HepG2 (cell line): ENCODE measurements around the gene TRAPPC3. TPM values are rescaled to one million over a fixed set of nuclear protein-coding genes. Genes with fewer than 3 reads are reported as not detected.

ENCODE experiments used
- ATF7-NPFF ChIP-seq: sonication (generic); formaldehyde crosslinking; IDR thresholded peaks from 2 replicates; pipeline ENCODE4 v1.8.1; 2023; ENCODE audit warnings: mild to moderate bottlenecking, low read depth, missing genetic modification reagents, moderate library complexity
- EEA1 ChIP-seq: sonication (generic); formaldehyde crosslinking; IDR thresholded peaks from 2 replicates; pipeline ENCODE4 v1.5.1; 2020; ENCODE audit warnings: mild to moderate bottlenecking, missing genetic modification reagents, borderline replicate concordance
- FOXJ3 ChIP-seq: sonication (generic); formaldehyde crosslinking; IDR thresholded peaks from 2 replicates; pipeline ENCODE4 v1.4.0; 2020; ENCODE audit warnings: missing genetic modification reagents, mild to moderate bottlenecking, borderline replicate concordance
- HOXA3 ChIP-seq: sonication (generic); formaldehyde crosslinking; IDR thresholded peaks from 2 replicates; pipeline ENCODE4 v1.5.0; 2020; ENCODE audit warnings: missing genetic modification reagents
- HOXA7 ChIP-seq: sonication (generic); formaldehyde crosslinking; IDR thresholded peaks from 2 replicates; pipeline ENCODE4 v1.8.1; 2022; ENCODE audit warnings: mild to moderate bottlenecking, missing genetic modification reagents, moderate library complexity
- HOXA9 ChIP-seq: sonication (generic); formaldehyde crosslinking; IDR thresholded peaks from 2 replicates; pipeline ENCODE4 v1.8.1; 2022; ENCODE audit warnings: missing genetic modification reagents, mild to moderate bottlenecking, moderate library complexity, borderline replicate concordance
- PHF8 ChIP-seq: sonication (generic); formaldehyde crosslinking; IDR thresholded peaks from 2 replicates; pipeline ENCODE4 v1.5.0; 2020; ENCODE audit warnings: missing genetic modification reagents
- POLR2G ChIP-seq: fragments of 200-400 bp; formaldehyde crosslinking; IDR thresholded peaks from 2 replicates; pipeline ENCODE4 v1.6.1; 2018; ENCODE audit warnings: mild to moderate bottlenecking, low read depth, low read length, moderate library complexity
- REL ChIP-seq: sonication (generic); formaldehyde crosslinking; conservative IDR thresholded peaks from 2 replicates; pipeline ENCODE4 v1.8.0; 2022; ENCODE audit warnings: mild to moderate bottlenecking, missing genetic modification reagents, moderate library complexity
- SRSF9 ChIP-seq: fragments of 200-400 bp; formaldehyde crosslinking; IDR thresholded peaks from 2 replicates; pipeline ENCODE4 v1.6.1; 2018; ENCODE audit warnings: borderline replicate concordance, mild to moderate bottlenecking, low read depth, low read length; ENCODE audit not compliant: insufficient read depth, poor library complexity, severe bottlenecking
- ZBTB8A ChIP-seq: sonication (generic); formaldehyde crosslinking; IDR thresholded peaks from 2 replicates; pipeline ENCODE4 v1.4.0; 2020; ENCODE audit warnings: mild to moderate bottlenecking, low read depth, missing genetic modification reagents, borderline replicate concordance
- ZFY ChIP-seq: sonication (generic); formaldehyde crosslinking; IDR thresholded peaks from 2 replicates; pipeline ENCODE4 v1.4.0; 2020; ENCODE audit warnings: missing genetic modification reagents
- ZNF232 ChIP-seq: sonication (generic); formaldehyde crosslinking; IDR thresholded peaks from 2 replicates; pipeline ENCODE4 v1.4.0; 2020; ENCODE audit warnings: missing genetic modification reagents, borderline replicate concordance
- ZNF234 ChIP-seq: sonication (generic); formaldehyde crosslinking; conservative IDR thresholded peaks from 2 replicates; pipeline ENCODE4 v1.5.1; 2020; ENCODE audit warnings: mild to moderate bottlenecking, missing genetic modification reagents
- ZNF614 ChIP-seq: IDR thresholded peaks from 2 replicates; pipeline ENCODE4 v1.6.1; 2018; ENCODE audit warnings: missing biosample characterization, missing genetic modification reagents, inconsistent platforms, borderline replicate concordance
- ZNF761 ChIP-seq: sonication (generic); formaldehyde crosslinking; conservative IDR thresholded peaks from 2 replicates; pipeline ENCODE4 v1.4.0; 2020; ENCODE audit warnings: mild to moderate bottlenecking, missing genetic modification reagents
- ZNF883 ChIP-seq: sonication (generic); formaldehyde crosslinking; IDR thresholded peaks from 2 replicates; pipeline ENCODE4 v1.5.1; 2020; ENCODE audit warnings: mild to moderate bottlenecking, missing genetic modification reagents; ENCODE audit errors: not compliant biosample characterization
- polyA plus RNA-seq, 8 experiments: library from polyadenylated mRNA; depleted of rRNA in 3 of 8; stranded (reverse) in 7 of 8; unstranded in 1 of 8; fragments of >200 nt; fragmentation: Illumina TruSeq in 4 of 8; extraction: Trizol in 4 of 8; gene quantifications; 2 replicates each; pipeline versions ENCODE4 v1.2.1 to v1.2.3, GENCODE V29; 2011 to 2016; ENCODE audit warnings: low read depth in 4 of 8, missing spikeins in 1 of 8, mixed read lengths in 1 of 8; ENCODE audit not compliant: insufficient read depth in 1 of 8
- total RNA-seq, 5 experiments: library from RNA; depleted of rRNA; stranded (reverse); fragments of >200 nt; fragmentation: Illumina TruSeq; extraction: Trizol; gene quantifications; 2 replicates each; pipeline ENCODE4 v1.2.3, GENCODE V29; 2016; ENCODE audit warnings: low read depth in 1 of 5
- TF ChIP-seq, protein P1 (sequence below): sonication (generic); formaldehyde crosslinking; IDR thresholded peaks from 2 replicates; pipeline ENCODE4 v1.4.0; 2020; ENCODE audit warnings: missing genetic modification reagents
- TF ChIP-seq, protein P2 (sequence below): sonication (generic); formaldehyde crosslinking; IDR thresholded peaks from 2 replicates; pipeline ENCODE4 v1.4.0; 2020; ENCODE audit warnings: mild to moderate bottlenecking, missing genetic modification reagents

TRAPPC3 gene
- total and polyA plus RNA-seq, 2 of the 13 experiments (the other 11 are each of a cell fraction or from before 2014, with no cell fraction given): 53.7 to 62.4 TPM

DNA sequence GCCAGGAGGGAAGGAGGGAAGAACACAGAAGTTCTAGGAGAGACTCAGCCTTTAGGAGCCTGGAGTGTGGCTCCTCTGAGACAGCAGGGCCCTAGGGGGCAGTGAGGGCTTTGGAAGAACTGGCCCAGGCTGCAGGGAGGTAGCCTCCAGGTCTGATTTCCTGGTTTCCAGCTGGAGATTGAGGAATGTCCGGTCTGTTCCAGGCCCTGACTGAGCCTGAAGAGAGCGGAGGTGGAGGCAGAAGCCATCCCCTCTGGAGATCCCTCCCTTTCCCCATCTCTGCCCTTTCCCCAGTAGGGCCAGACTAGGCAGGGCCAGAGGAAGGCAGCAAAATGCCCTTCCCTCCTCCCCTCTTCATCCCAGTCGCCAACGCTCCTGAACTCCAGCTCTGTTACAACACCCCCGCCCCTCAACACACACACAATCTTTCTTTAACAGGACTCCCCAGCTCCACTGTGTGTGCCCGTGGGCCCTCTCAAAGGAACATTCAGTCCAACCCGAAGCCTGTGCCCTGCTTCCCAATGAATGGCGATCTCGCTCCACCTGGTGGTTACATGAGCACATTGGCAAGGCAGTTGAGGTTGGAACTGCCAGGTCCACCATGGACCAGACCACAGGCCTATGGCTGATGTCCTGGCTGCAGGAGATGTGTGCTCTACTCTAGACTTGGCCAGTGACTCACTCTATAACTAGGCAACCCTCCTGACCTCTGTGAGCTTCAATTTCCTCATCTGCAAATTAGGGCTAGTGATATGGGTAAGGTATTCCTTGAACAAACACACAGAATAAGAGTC, 38.7 kb upstream of the TRAPPC3 start (continued):
- TF ChIP-seq REL (CRISPR knock-in tag) (no peak), ZNF234 (CRISPR knock-in tag) (no peak), PHF8 (peak; percentile 47; the same call in 1 of the 2 replicates), FOXJ3 (CRISPR knock-in tag) (no peak), EEA1 (CRISPR knock-in tag) (no peak), ZNF232 (CRISPR knock-in tag) (no peak), HOXA3 (CRISPR knock-in tag) (peak; percentile 48; the same call in 1 of the 2 replicates), HOXA9 (no peak), ZBTB8A (no peak), ZNF883 (CRISPR knock-in tag) (no peak), SRSF9 (no peak), ZFY (CRISPR knock-in tag) (peak; percentile 50; the same call in 1 of the 2 replicates), POLR2G (no peak), HOXA7 (CRISPR knock-in tag) (no peak), ZNF761 (CRISPR knock-in tag) (no peak), ZNF614 (CRISPR knock-in tag) (0 out of 2 replicates have a peak, but pooled peaks have one; percentile 36), ATF7-NPFF (no peak)
- TF ChIP-seq, protein P1, sequence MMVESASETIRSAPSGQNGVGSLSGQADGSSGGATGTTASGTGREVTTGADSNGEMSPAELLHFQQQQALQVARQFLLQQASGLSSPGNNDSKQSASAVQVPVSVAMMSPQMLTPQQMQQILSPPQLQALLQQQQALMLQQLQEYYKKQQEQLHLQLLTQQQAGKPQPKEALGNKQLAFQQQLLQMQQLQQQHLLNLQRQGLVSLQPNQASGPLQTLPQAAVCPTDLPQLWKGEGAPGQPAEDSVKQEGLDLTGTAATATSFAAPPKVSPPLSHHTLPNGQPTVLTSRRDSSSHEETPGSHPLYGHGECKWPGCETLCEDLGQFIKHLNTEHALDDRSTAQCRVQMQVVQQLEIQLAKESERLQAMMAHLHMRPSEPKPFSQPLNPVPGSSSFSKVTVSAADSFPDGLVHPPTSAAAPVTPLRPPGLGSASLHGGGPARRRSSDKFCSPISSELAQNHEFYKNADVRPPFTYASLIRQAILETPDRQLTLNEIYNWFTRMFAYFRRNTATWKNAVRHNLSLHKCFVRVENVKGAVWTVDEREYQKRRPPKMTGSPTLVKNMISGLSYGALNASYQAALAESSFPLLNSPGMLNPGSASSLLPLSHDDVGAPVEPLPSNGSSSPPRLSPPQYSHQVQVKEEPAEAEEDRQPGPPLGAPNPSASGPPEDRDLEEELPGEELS: no peak
- TF ChIP-seq, protein P2, sequence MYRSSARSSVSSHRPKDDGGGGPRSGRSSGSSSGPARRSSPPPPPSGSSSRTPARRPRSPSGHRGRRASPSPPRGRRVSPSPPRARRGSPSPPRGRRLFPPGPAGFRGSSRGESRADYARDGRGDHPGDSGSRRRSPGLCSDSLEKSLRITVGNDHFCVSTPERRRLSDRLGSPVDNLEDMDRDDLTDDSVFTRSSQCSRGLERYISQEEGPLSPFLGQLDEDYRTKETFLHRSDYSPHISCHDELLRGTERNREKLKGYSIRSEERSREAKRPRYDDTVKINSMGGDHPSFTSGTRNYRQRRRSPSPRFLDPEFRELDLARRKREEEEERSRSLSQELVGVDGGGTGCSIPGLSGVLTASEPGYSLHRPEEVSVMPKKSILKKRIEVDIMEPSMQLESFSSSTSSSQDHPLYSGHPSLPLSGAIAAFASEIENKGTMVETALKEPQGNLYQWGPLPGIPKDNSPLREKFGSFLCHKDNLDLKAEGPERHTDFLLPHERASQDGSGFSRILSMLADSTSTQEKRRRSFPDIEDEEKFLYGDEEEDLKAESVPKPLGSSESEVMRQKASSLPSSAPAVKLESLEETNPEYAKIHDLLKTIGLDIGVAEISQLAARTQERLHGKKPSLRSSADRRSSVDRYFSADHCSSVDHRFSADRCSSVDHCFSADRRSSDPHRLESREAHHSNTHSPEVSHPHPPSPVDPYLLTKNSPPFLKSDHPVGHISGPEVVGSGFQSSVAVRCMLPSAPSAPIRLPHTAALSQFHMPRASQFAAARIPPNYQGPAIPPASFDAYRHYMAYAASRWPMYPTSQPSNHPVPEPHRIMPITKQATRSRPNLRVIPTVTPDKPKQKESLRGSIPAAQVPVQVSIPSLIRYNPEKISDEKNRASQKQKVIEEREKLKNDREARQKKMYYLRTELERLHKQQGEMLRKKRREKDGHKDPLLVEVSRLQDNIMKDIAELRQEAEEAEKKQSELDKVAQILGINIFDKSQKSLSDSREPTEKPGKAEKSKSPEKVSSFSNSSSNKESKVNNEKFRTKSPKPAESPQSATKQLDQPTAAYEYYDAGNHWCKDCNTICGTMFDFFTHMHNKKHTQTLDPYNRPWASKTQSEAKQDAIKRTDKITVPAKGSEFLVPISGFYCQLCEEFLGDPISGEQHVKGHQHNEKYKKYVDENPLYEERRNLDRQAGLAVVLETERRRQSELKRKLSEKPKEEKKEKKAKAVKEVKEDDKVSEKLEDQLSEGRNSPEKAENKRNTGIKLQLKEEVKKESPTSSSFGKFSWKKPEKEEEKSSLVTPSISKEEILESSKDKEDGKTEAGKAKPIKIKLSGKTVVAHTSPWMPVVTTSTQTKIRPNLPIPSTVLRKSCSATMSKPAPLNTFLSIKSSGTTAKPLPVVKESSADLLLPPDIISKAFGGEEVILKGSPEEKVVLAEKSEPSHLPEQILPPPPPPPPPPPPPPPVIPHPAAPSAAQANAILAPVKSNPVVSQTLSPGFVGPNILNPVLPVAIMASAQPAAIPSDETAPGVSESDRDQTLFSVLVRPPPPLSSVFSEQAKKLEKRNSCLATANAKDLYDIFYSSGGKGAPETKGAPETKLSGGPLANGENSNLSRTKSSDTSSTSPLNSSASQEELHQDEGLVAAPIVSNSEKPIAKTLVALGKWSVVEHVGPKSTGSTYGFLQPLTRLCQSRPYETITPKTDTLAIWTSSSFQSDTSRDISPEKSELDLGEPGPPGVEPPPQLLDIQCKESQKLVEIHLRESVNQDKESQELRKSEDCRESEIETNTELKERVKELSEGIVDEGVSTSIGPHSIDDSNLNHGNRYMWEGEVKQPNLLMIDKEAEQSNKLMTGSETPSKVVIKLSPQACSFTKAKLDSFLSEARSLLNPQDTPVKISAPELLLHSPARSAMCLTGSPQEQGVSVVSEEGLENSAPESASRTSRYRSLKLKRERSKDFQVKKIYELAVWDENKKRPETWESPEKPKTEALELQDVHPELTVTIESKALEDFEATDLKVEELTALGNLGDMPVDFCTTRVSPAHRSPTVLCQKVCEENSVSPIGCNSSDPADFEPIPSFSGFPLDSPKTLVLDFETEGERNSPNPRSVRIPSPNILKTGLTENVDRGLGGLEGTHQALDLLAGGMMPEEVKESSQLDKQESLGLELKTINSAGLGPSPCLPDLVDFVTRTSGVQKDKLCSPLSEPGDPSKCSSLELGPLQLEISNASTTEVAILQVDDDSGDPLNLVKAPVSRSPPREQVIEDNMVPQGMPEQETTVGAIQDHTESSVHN (CRISPR knock-in tag): peak; percentile 73; the same call in 1 of the 2 replicates
